SU-DHL-6 (cell line): ENCODE data around the gene PDLIM4.

ENCODE experiments used
- CTCF ChIP-seq: fragments of 200-600 bp; sonication (generic); IDR thresholded peaks from one replicate; pipeline ENCODE4 v1.5.1; 2017; ENCODE audit warnings: antibody characterized with exemption, mild to moderate bottlenecking, low read length, moderate library complexity; ENCODE audit not compliant: insufficient read depth, poor library complexity, severe bottlenecking
- EZH2phosphoT487 ChIP-seq: fragments of 200-600 bp; sonication (generic), shearing (Covaris generic); conservative IDR thresholded peaks from 2 replicates; pipeline ENCODE4 v1.6.1; 2018; ENCODE audit warnings: mild to moderate bottlenecking, antibody characterized with exemption, low read length, moderate library complexity, mixed read lengths

GRCh38 chr5:132289097-132289496 lies 31.6 kb downstream of the PDLIM4 start:
- TF ChIP-seq CTCF = no peak
- no peak for TF ChIP-seq EZH2phosphoT487
